ENCODE data around the gene ZNF438.

GRCh38 chr10:30846710-30847109 lies 185.0 kb downstream of the ZNF438 start:
- TF ChIP-seq JUN (IDR thresholded peaks at IDR 0.05; ENCODE audit: low read depth, low read length), result no peak
- TF ChIP-seq RAD21 (IDR thresholded peaks at IDR 0.05 in 1 of 2, conservative IDR thresholded peaks at IDR 0.05 in 1 of 2; ENCODE audit: low read depth in 2 of 2, low read length in 2 of 2), result no peak
- no peak for TF ChIP-seq POLR2AphosphoS5 (IDR thresholded peaks at IDR 0.05; ENCODE audit: low read depth, low read length)
- TF ChIP-seq GABPA (IDR thresholded peaks at IDR 0.05; ENCODE audit: borderline replicate concordance, insufficient read depth, low read length), result no peak
- TF ChIP-seq ATF2 (IDR thresholded peaks at IDR 0.05; ENCODE audit: low read length), result no peak
- no peak for TF ChIP-seq EP300 (IDR thresholded peaks at IDR 0.05; ENCODE audit: borderline replicate concordance in 1 of 2, low read depth in 2 of 2, low read length in 2 of 2)
- no peak for TF ChIP-seq CTCF (IDR thresholded peaks at IDR 0.05; ENCODE audit: control extremely low read depth in 1 of 3, insufficient read depth in 1 of 3, low read depth in 1 of 3, low read length in 3 of 3)
